ENCODE measurements around the gene DLGAP1. TPM values are rescaled to one million over a fixed set of nuclear protein-coding genes. Genes with fewer than 3 reads are reported as not detected.

The DLGAP1 gene
- total and polyA plus RNA-seq, 2 of the 8 experiments (the other 6 are each of a cell fraction or from before 2014, with no cell fraction given) = 11.8 to 16.9 TPM

GRCh38 chr18:3552305-3552704 is 902.8 kb downstream of the DLGAP1 start (continued):
- TF ChIP-seq PHF8 (conservative IDR thresholded peaks at IDR 0.05; ENCODE audit: low read depth, low read length) (no peak), POLR2A (IDR thresholded peaks at IDR 0.05; ENCODE audit: control extremely low read depth in 1 of 2, low read depth in 2 of 2, low read length in 2 of 2) (no peak), TBP (IDR thresholded peaks at IDR 0.05; ENCODE audit: low read depth, low read length) (no peak), SUZ12 (IDR thresholded peaks at IDR 0.05; ENCODE audit: low read length) (no peak)
